ENCODE measurements around the gene NF2.

GRCh38 chr22:29703569-29704195 is 100.2 kb downstream of the NF2 start:
- TF ChIP-seq CTCF (IDR thresholded peaks at IDR 0.05) (no peak), POLR2A (IDR thresholded peaks at IDR 0.05) (no peak)

Measured in Peyer's patch (tissue), 4 donors.